ENCODE measurements around the gene SH2B2.
"Not testable (repeated sequence)": the region's sequence is repeated elsewhere in the genome, so short reads cannot be mapped to it uniquely, and the experiment has no call there.

DNA sequence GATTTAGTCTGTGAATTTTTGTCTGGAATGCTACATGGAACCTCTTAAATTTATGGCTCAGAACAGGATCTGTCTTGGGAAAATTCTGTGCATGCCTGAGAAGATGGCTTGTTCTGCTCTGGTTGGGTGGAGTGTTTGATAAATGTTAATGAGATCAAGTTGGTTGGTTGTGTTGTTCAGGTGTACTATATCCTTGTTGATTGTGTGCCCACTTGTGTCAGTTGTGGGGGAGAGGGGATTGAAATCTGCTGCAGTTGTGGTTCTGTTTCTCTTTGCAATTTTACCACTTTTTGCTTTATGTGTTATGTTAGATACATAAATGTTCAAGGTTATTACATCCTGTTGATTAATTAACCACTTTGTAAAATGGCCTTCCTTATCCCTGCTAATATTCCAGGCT, 83.4 kb downstream of the SH2B2 start:
- TF ChIP-seq YY1 (IDR thresholded peaks at IDR 0.05; ENCODE audit: insufficient read depth, insufficient read length); ZNF274 (IDR thresholded peaks at IDR 0.05; ENCODE audit: low read depth, low read length); SUZ12 (IDR thresholded peaks at IDR 0.05; ENCODE audit: extremely low read depth, insufficient read depth, insufficient read length): not testable (repeated sequence)

Data from NT2/D1 (cell line).